Left lung (tissue), 10 donors: ENCODE measurements around the gene NKX6-2. TPM values are rescaled to one million over a fixed set of nuclear protein-coding genes. Genes with fewer than 3 reads are reported as not detected.
A peak's percentile ranks its signal among the peaks of the same experiment; 100 is the strongest.

Experiments
- ATAC-seq: fragments of 200-7000 bp; cut with Tn5 transposase; one replicate; pipeline ENCODE4 v1.9.1; 2020; ENCODE audit warnings: moderate library complexity
- DNase-seq, 4 donors: peaks; one replicate each; pipeline ENCODE4 v3.0.0-alpha.2; 2013 to 2020
- H3K27ac ChIP-seq, 2 donors: fragments of 200-600 bp; sonication (generic) in 1 of 2; one replicate each; pipeline versions ENCODE4 v1.5.0 to v1.8.0; 2020 to 2021
- H3K27me3 ChIP-seq, 2 donors: fragments of 200-600 bp; sonication (generic) in 1 of 2; one replicate each; pipeline versions ENCODE4 v1.5.0 to v1.8.0; 2020 to 2021
- H3K36me3 ChIP-seq, 2 donors: fragments of 200-600 bp; sonication (generic) in 1 of 2; one replicate each; pipeline versions ENCODE4 v1.5.0 to v1.8.0; 2020 to 2021
- H3K4me1 ChIP-seq, 2 donors: fragments of 200-600 bp; one replicate each; pipeline ENCODE4 v1.8.0; 2021
- H3K4me3 ChIP-seq, 2 donors: fragments of 200-600 bp; sonication (generic) in 1 of 2; one replicate each; pipeline versions ENCODE4 v1.5.0 to v1.8.0; 2020 to 2021; ENCODE audit warnings: mild to moderate bottlenecking in 1 of 2
- H3K9me3 ChIP-seq, 2 donors: fragments of 200-600 bp; sonication (generic) in 1 of 2; one replicate each; pipeline versions ENCODE4 v1.5.0 to v1.8.0; 2020 to 2021
- intact Hi-C, 2 donors: fragments of 100-400 bp; cut with DNase I; formaldehyde crosslinking; loops; one replicate each; pipeline versions ENCODE4 v1.11.2 to v1.14.2; 2022
- polyA plus RNA-seq, 6 donors: library from polyadenylated mRNA; unstranded; fragments of 120-200 nt; gene quantifications; one replicate each; pipeline ENCODE4 v1.2.1, GENCODE V29; 2013; ENCODE audit not compliant: insufficient read length in 6 of 6
- total RNA-seq, 2 donors: library from RNA; stranded (reverse); fragmentation: NEBNext Ultra II Directional; extraction: Animal tissue kit (Norgen Biotek cat#: 25700); gene quantifications; one replicate each; pipeline ENCODE4 v1.2.1, GENCODE V29; 2021
- TF ChIP-seq, protein P1 (sequence below), 2 donors: fragments of 200-600 bp; sonication (generic) in 1 of 2; IDR thresholded peaks; one replicate each; pipeline versions ENCODE4 v1.5.0 to v1.8.0; 2021; ENCODE audit warnings: antibody characterized with exemption in 2 of 2
- donor health status: DM: no; HTN: yes; CAD: no.
- donor health status: DM: no; HTN: no; CAD: no.

NKX6-2 gene
- total and polyA plus RNA-seq, 8 donors, result 4.5 to 6.5 (median 6.1) TPM; not detected in 2

DNA sequence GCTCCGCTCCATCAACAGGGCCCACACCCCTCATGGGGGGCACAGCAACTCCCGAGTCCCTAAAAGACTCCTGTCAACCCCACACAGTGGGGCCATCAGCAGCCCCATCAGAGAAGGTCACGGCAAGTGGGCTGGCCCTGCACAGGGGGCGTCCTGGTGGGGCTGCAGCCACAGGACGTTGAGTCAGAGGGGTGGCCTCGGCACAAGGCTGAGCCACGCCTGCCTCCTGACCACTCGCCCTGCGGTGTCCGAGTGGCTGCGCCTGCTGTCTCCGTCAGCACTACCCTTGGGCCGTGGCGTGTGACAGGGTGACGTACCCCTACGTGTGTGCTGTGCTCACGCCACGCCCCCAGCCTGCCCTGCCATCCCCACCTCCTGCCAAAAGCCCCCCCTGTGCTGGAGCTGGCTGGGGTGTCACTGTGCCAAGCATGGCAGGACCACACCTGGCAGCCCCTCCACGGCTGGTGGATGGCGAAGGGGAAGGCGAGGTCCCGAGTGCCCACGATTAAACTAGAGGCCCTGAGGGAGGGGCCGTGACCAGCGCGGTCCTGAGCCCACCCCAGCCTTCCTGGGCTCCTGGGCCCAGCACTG lies 26.0 kb upstream of the NKX6-2 start:
- no peaks in the 10 kb centered on the region for H3K36me3 ChIP-seq
- peak in 1 of 4 donors; percentile 78 for DNase-seq
- ATAC-seq, result no peak
- H3K27ac ChIP-seq, result no peak overlapping the region
- H3K27me3 ChIP-seq, result peaks cover 0 to 96% of the 10 kb centered on the region in 2 donors
- intact Hi-C loops, result no loop called here
- TF ChIP-seq, protein P1, sequence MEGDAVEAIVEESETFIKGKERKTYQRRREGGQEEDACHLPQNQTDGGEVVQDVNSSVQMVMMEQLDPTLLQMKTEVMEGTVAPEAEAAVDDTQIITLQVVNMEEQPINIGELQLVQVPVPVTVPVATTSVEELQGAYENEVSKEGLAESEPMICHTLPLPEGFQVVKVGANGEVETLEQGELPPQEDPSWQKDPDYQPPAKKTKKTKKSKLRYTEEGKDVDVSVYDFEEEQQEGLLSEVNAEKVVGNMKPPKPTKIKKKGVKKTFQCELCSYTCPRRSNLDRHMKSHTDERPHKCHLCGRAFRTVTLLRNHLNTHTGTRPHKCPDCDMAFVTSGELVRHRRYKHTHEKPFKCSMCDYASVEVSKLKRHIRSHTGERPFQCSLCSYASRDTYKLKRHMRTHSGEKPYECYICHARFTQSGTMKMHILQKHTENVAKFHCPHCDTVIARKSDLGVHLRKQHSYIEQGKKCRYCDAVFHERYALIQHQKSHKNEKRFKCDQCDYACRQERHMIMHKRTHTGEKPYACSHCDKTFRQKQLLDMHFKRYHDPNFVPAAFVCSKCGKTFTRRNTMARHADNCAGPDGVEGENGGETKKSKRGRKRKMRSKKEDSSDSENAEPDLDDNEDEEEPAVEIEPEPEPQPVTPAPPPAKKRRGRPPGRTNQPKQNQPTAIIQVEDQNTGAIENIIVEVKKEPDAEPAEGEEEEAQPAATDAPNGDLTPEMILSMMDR (IDR thresholded peaks at IDR 0.05), result no peak
- no peaks in the 10 kb centered on the region for H3K9me3 ChIP-seq
- no peaks in the 10 kb centered on the region for H3K4me1 ChIP-seq
- no peak overlapping the region for H3K4me3 ChIP-seq

DNA sequence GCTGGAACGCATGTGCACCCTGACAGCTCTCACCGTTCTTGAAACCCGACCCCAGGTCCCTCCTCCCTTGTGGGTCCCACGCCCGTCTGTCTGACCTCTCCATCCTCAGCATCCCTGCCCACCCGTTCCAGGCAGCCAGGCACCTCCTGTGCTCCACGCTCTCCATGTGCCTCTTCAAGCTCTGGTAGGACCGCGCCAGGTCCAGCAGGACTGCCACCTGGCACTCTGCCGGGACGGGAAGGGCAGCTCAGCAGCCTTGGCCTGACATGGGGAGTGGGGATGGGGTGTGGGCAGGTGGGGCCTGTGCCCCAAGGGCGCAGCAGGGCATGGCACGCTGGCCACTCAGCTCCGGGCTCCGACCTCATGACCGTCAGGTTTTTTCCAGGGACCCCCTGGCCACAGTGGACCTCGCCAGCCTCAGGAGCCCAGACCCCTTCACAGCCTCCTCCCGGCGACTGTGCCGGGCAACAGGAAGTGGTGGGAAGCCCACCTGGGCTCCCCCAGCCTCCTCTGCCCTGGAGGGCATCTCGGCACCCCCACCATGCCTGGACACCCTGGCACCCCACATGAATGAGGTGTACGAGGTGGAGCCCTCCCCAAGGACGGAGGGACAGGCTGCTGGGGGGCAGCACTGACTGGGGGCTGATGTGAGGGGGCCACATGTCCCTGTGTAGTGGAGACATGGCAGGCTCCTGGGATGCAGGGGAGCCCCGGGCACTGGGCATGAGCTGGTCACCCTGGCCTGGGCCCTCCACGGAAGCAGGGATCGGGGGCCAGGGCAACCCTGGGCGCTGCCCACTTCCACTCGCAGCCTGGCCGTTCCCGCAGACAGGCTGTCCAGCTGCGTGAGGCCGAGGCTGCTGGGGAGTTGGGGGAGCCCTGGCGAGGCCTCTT lies 25.1 kb upstream of the NKX6-2 start:
- no peak overlapping the region for H3K4me3 ChIP-seq
- no peaks in the 10 kb centered on the region for H3K36me3 ChIP-seq
- H3K4me1 ChIP-seq, result no peaks in the 10 kb centered on the region
- H3K27me3 ChIP-seq, result peaks cover 0 to 91% of the 10 kb centered on the region in 2 donors
- ATAC-seq (no peak), DNase-seq (peak in 2 of 4 donors; percentile 17 to 75)
- TF ChIP-seq, protein P1 (IDR thresholded peaks at IDR 0.05), result no peak
- H3K27ac ChIP-seq, result no peak overlapping the region
- H3K9me3 ChIP-seq, result no peaks in the 10 kb centered on the region
- intact Hi-C loops, result no loop called here

DNA sequence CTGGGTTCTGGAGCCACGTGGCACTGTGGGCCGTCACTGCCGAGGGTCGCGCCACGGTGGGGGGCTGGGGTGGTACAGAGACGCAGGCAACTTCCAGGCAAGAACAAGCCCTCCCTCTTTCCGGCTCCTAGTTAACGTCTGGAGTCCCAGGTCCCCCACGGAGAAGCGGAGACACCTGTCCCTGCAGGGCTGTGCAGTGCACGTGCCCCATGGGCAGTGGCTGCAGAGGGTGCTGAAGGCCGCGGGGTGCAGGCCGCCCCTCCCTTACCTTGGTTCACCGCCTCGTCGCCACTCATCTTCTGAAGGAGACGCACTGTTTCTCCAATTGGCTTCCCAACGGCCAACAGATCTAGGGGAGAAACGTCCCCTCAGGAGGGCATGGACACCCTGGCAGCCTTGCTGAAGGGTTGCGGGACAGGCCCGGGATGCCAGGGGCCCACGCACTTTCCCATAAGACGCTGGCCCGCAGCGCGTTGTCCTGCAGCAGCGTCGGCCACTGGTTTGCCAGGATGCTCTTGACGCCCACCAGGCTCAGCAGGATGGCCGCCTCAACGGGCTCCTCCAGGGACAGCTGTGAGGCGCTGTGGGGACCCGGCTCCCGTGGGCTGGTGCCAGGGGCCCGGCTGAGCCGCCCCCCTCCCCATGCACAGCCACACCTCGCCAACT lies 24.3 kb upstream of the NKX6-2 start:
- intact Hi-C loops, result no loop called here
- TF ChIP-seq, protein P1 (IDR thresholded peaks at IDR 0.05), result no peak

DNA sequence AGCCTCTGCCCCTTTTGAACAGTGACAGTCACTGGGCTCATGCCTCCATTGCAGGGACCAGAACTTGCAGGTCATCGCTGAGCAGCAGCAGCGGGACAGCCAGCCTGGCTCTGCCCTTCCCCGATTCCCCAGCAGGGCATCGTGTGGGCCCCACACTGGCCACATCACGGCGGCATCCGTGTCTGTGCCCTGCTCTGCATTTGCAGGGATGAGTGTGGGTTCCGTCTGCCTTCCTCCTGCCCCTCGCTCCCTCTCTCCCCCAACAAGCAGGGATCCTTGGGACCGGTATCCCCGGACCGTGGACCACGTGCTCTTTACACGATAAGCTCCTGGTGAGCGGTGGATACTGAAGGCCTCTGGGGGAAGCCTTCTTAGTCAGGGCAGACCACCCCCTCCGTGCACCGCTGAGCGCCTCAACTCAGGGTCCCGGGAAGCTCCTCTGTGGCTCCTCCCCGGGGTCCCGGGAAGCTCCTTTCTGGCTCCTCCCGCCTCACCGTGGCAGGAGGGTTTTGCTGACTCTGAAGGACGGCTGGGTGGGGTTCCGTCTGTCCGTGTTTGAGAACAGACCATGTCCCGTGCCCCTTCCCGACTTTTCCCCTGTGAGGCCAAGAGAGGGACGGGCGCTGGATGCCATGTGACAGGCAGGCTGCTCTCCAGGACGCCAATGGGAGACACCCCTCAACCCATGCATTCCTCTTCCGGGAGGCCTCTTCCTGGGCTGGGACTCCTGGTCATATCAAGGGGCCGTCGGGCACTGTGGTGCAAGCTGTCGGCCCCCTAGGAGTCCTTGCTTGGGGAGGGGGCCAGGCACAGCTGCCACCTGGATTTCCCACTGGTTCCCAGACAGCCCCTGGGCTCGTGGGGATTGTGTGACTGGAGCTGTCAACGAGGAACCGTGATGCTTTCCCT lies 23.5 kb upstream of the NKX6-2 start:
- no peak overlapping the region for H3K27ac ChIP-seq
- H3K4me1 ChIP-seq, result no peaks in the 10 kb centered on the region
- TF ChIP-seq, protein P1 (IDR thresholded peaks at IDR 0.05), result no peak
- H3K9me3 ChIP-seq, result no peaks in the 10 kb centered on the region
- H3K27me3 ChIP-seq, result peaks cover 0 to 88% of the 10 kb centered on the region in 2 donors
- ATAC-seq (no peak), DNase-seq (peak in 1 of 4 donors; percentile 61)
- no peak overlapping the region for H3K4me3 ChIP-seq
- intact Hi-C loops, result no loop called here
- no peaks in the 10 kb centered on the region for H3K36me3 ChIP-seq

More for the DNA sequence above, 24.3 kb upstream of the NKX6-2 start:
- H3K27ac ChIP-seq, result no peak overlapping the region
- no peaks in the 10 kb centered on the region for H3K36me3 ChIP-seq
- H3K4me3 ChIP-seq, result no peak overlapping the region
- ATAC-seq (no peak), DNase-seq (peak in 1 of 4 donors; percentile 69)
- H3K4me1 ChIP-seq, result no peaks in the 10 kb centered on the region
- H3K9me3 ChIP-seq, result no peaks in the 10 kb centered on the region
- peaks cover 0 to 89% of the 10 kb centered on the region in 2 donors for H3K27me3 ChIP-seq
